ENCODE results near the gene RBMXL3. TPM values are rescaled to one million over a fixed set of nuclear protein-coding genes. Genes with fewer than 3 reads are reported as not detected.

Gene RBMXL3
- total and polyA plus RNA-seq, 2 experiments from 2014 or later: not detected

DNA sequence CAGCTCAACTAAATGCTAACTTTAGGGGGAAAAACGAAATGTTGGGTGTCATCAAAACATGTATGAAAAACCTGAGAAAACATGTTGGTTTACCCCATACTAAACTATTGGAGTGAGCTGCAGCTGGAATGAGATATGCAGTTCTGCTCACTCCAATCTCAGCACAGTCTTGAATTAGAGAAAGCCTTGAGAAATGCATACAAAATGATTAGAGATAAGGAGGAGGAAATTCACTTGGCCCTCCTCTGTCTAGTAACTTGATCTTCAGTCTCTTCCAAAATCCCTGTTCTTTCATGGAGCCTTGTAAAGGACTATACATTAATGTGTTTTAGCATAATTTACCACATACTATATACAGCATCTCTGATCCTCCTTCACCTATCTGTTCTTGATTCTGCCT, 47.8 kb downstream of the RBMXL3 start:
- no peak for DNase-seq (ENCODE audit: low spot score)
- Histone ChIP-seq H3K4me2 (no peak overlapping the region), H2AFZ (no peak overlapping the region), H3K9me3 (ENCODE audit: low read depth) (no peaks in the 10 kb centered on the region), H3K4me3 (no peak overlapping the region), H3K79me2 (peaks cover 13% of the 10 kb centered on the region), H4K20me1 (ENCODE audit: insufficient read depth, poor library complexity, severe bottlenecking) (no peaks in the 10 kb centered on the region), H3K27ac (peak overlapping the region; percentile 51), H3K27me3 (no peaks in the 10 kb centered on the region), H3K4me1 (ENCODE audit: insufficient read depth) (no peaks in the 10 kb centered on the region), H3K9me2 (replicated peaks; ENCODE audit: insufficient read depth) (no peaks in the 10 kb centered on the region), H3K36me3 (replicated peaks; ENCODE audit: insufficient read depth, low read depth) (no peaks in the 10 kb centered on the region)
- 57% methylated on average over 1 of the region's 1 CpG for WGBS (ENCODE audit: low lambda C conversion rate, missing lambda C conversion rate)
- TF ChIP-seq EZH2 (IDR thresholded peaks at IDR 0.05; ENCODE audit: borderline replicate concordance) (no peak), EZH2phosphoT487 (IDR thresholded peaks at IDR 0.05; ENCODE audit: low read depth, severe bottlenecking, unreplicated experiment) (no peak)
- TF ChIP-seq, protein P1, sequence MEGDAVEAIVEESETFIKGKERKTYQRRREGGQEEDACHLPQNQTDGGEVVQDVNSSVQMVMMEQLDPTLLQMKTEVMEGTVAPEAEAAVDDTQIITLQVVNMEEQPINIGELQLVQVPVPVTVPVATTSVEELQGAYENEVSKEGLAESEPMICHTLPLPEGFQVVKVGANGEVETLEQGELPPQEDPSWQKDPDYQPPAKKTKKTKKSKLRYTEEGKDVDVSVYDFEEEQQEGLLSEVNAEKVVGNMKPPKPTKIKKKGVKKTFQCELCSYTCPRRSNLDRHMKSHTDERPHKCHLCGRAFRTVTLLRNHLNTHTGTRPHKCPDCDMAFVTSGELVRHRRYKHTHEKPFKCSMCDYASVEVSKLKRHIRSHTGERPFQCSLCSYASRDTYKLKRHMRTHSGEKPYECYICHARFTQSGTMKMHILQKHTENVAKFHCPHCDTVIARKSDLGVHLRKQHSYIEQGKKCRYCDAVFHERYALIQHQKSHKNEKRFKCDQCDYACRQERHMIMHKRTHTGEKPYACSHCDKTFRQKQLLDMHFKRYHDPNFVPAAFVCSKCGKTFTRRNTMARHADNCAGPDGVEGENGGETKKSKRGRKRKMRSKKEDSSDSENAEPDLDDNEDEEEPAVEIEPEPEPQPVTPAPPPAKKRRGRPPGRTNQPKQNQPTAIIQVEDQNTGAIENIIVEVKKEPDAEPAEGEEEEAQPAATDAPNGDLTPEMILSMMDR (IDR thresholded peaks at IDR 0.05; ENCODE audit: poor library complexity): no peak

Other genes with a start within 250 kb of the RBMXL3 start
- 0.17 TPM in 1 of 2 replicates, not detected in the other for gene IL13RA2, start 171.8 kb upstream of the RBMXL3 start, total RNA-seq
- not detected in 2 replicates for gene IL13RA2, start 171.8 kb upstream of the RBMXL3 start, polyA plus RNA-seq
- 22.5 and 26.2 TPM in 2 replicates for gene LRCH2, start 44.7 kb downstream of the RBMXL3 start, total RNA-seq
- 3.2 and 5.7 TPM in 2 replicates for gene LRCH2, start 44.7 kb downstream of the RBMXL3 start, polyA plus RNA-seq
- not detected in 2 replicates for gene LUZP4, start 100.3 kb downstream of the RBMXL3 start, total RNA-seq
- gene LUZP4, start 100.3 kb downstream of the RBMXL3 start, polyA plus RNA-seq: not detected in 2 replicates

All from hepatocyte (in vitro differentiated cells).